Activated naive CD8-positive, alpha-beta T cell treated with anti-CD3 and anti-CD28 coated beads for 36 hours (primary cell): ENCODE results near the gene SAE1. TPM values are rescaled to one million over a fixed set of nuclear protein-coding genes. Genes with fewer than 3 reads are reported as not detected.
"Not testable (repeated sequence)": the region's sequence is repeated elsewhere in the genome, so short reads cannot be mapped to it uniquely, and the experiment has no call there.

ENCODE experiments used
- DNase-seq: peaks from one replicate; pipeline ENCODE4 v3.0.0; 2021
- H3K27ac Mint-ChIP-seq: one replicate; pipeline ENCODE4 v1.8.0; 2022; ENCODE audit warnings: mild to moderate bottlenecking, moderate library complexity, mixed read lengths
- H3K27me3 Mint-ChIP-seq: one replicate; pipeline ENCODE4 v1.8.0; 2022; ENCODE audit warnings: mild to moderate bottlenecking, mixed read lengths
- H3K36me3 Mint-ChIP-seq: one replicate; pipeline ENCODE4 v1.8.0; 2021; ENCODE audit warnings: mild to moderate bottlenecking, mixed read lengths
- H3K4me1 Mint-ChIP-seq: one replicate; pipeline ENCODE4 v1.8.0; 2021; ENCODE audit warnings: mixed read lengths
- H3K4me3 Mint-ChIP-seq: one replicate; pipeline ENCODE4 v1.8.0; 2022; ENCODE audit warnings: mild to moderate bottlenecking, moderate library complexity, mixed read lengths
- H3K9me3 Mint-ChIP-seq: one replicate; pipeline ENCODE4 v1.8.0; 2022; ENCODE audit warnings: mixed read lengths
- total RNA-seq, 2 experiments: library from RNA; stranded (reverse); gene quantifications; one replicate each; pipeline ENCODE4 v1.2.3, GENCODE V29; 2021

The SAE1 gene
- total RNA-seq, 2 experiments from 2014 or later: 141 to 149 TPM

- peaks cover 49% of the 10 kb centered on the region for H3K4me1 Mint-ChIP-seq
- DNase-seq: no peak
- peaks cover 8% of the 10 kb centered on the region for H3K27me3 Mint-ChIP-seq
- peaks cover 7% of the 10 kb centered on the region for H3K9me3 Mint-ChIP-seq
- H3K4me3 Mint-ChIP-seq: peak overlapping the region; percentile 25
- no peak overlapping the region for H3K27ac Mint-ChIP-seq
- peaks cover 62% of the 10 kb centered on the region for H3K36me3 Mint-ChIP-seq
Observed at GRCh38 chr19:47134545-47134944, 3.9 kb downstream of the SAE1 start.

DNA sequence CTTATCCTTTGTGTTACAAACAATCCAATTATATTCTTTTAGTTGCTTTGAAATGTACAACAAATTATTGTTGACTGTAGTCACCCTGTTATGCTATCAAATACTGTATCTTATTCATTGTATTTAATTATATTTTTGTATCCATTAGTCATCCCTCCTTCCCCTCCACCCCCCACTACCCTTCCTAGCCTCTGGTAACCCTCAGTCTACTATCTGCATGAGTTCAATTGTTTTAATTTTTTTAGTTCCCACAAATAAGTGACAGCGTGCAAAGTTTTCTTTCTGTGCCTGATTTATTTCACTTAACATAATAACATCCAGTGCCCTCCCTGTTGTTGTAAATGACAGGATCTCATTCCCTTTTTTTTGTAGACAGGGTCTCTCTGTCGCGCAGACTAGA is 4.5 kb downstream of the SAE1 start:
- Mint-ChIP-seq H3K9me3 (peaks cover 5% of the 10 kb centered on the region), H3K4me1 (peaks cover 47% of the 10 kb centered on the region), H3K36me3 (peaks cover 62% of the 10 kb centered on the region), H3K4me3 (no peak overlapping the region), H3K27ac (no peak overlapping the region), H3K27me3 (peaks cover 8% of the 10 kb centered on the region)
- DNase-seq: no peak

GRCh38 chr19:47141252-47141651 is 10.6 kb downstream of the SAE1 start:
- not testable (repeated sequence) for H3K4me3 Mint-ChIP-seq, DNase-seq, H3K27me3 Mint-ChIP-seq, H3K9me3 Mint-ChIP-seq
- Mint-ChIP-seq H3K27ac (peak overlapping the region; percentile 41), H3K36me3 (peaks cover 26% of the 10 kb centered on the region), H3K4me1 (peaks cover 36% of the 10 kb centered on the region)

DNA sequence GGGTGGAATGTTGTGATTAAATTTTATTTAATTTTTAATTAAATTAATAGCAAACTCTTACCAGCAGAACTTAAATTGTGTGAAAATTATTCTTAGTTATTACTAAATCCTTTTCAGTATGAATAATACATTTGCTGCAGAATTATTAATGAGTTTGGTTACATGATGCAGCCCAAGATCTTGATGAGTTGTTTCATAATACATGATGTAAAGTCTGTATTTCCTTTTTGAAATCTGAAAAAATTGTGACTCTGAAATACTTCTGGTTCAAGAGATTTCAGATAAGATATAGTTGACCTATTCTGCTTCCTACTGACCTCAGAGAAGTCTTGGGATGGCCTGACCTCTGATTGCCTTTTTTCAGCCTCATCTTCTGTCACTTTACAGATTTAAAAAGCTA is 11.1 kb downstream of the SAE1 start:
- H3K27me3 Mint-ChIP-seq: no peaks in the 10 kb centered on the region
- no peak overlapping the region for H3K4me3 Mint-ChIP-seq
- H3K36me3 Mint-ChIP-seq: peaks cover 30% of the 10 kb centered on the region
- no peaks in the 10 kb centered on the region for H3K9me3 Mint-ChIP-seq
- no peak for DNase-seq
- H3K27ac Mint-ChIP-seq: no peak overlapping the region
- peaks cover 40% of the 10 kb centered on the region for H3K4me1 Mint-ChIP-seq

DNA sequence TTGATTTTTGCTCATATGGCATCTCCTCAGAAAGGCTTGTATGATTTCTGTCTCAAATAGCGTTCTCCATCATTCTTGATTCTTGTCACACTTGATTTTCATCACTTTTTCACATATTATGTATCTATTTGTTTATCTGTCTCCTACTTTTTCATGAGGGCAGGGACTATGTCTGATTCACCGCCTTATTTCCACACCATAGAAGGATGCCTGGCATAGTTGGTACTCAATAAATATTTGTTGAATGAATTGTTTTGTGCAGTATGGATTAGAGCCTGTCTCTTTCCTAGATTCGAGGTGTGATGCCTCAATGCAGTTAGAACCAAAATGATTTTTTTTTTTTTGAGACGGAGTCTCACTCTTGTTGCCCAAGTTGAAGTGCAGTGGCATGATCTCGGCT is 12.1 kb downstream of the SAE1 start:
- no peak for DNase-seq
- Mint-ChIP-seq H3K4me1 (peaks cover 45% of the 10 kb centered on the region), H3K27ac (no peak overlapping the region), H3K27me3 (no peaks in the 10 kb centered on the region), H3K4me3 (no peak overlapping the region), H3K36me3 (peaks cover 37% of the 10 kb centered on the region), H3K9me3 (peaks cover 2% of the 10 kb centered on the region)

DNA sequence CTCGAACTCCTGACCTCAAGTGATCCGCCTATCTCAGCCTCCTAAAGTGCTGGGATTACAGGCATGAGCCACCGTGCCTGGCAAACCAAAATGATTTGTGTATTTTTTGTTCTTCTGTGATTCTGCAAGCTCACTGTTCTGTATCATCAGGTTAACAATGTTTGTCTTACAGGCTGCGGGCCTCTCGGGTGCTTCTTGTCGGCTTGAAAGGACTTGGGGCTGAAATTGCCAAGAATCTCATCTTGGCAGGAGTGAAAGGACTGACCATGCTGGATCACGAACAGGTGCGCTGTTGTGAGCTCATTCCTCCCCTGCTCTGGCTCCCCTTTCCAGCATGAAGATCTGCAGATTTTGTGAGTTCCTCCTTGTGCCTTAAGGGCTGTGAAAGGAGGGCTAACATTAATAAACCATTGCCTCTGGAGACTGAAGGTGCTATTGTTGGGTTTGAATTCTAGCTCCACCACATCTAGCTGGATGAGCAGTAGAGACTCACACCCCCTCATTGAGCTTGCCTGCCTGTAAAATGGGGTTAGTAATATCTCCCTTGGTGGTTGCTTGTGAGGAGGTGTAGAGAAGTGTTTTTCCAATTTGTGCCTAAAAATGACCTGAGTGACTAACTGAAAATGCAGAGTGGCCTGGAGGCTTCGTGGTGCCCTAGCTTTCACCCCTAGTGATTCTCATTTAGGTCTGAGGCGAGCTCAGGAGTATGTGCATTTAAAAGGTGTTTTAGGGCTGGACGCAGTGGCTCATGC is 12.9 kb downstream of the SAE1 start:
- Mint-ChIP-seq H3K36me3 (peaks cover 41% of the 10 kb centered on the region), H3K4me3 (no peak overlapping the region), H3K4me1 (peaks cover 50% of the 10 kb centered on the region), H3K9me3 (peaks cover 2% of the 10 kb centered on the region), H3K27me3 (no peaks in the 10 kb centered on the region), H3K27ac (peak overlapping the region; percentile 58)
- DNase-seq: no peak

DNA sequence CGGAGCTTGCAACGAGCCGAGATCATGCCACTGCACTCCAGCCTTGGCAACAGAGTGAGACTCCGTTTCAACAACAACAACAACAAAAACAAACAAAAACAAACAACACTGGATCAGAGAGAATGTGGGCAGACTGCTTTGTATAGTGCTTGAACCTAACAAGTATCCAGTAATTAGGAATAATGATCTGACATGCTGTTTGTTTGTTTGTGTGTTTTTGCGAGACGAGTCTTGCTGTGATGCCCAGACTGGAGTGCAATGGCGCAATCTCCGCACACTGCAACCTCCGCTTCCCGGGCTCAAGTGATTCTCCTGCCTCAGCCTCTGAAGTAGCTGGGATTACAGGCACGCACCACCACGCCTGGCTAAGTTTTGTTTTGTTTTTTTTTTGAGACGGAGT is 14.0 kb downstream of the SAE1 start:
- H3K27ac Mint-ChIP-seq: peak overlapping the region; percentile 11

DNA sequence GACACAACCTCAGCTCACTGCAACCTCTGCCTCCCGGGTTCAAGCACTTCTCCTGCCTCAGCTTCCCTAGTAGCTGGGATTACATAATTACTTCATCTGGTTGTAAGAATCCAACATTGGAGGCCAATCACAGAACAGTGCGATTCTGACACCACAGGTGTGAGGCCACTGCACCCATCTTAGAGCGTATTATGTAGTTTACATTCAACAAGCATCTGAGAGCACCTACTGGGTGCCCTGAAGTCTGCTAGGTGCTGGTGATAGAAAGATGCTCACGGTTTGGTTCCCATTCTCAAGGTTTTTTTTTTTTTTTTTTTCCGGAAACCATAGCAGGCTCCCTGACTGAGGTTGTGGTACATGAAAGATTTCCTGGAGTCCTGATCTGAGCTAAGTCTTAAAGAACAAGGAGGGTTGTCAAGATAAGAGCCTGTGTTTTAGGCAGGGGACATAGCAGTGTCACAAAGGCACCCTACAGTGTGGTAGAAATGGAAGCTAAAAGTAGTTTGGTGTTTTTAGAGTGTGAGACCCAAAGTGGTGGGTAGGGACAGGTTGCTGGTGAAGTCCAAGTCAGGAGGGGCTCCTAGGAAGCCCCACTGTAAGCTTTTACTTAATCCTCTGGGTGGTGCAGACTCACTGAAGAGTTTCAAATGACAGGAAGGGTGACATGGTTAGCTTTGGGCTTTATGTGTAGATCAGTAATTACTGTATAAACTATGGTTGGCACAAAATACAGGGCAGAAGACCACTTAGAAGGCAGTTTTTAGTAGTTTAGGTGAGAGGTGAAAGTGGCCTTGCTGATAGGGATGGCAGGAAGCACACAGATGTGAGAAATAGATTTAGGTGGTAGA is 15.2 kb downstream of the SAE1 start:
- peak overlapping the region; percentile 3 for H3K4me3 Mint-ChIP-seq
- H3K36me3 Mint-ChIP-seq: peaks cover 44% of the 10 kb centered on the region
- H3K9me3 Mint-ChIP-seq: peaks cover 2% of the 10 kb centered on the region
- H3K27ac Mint-ChIP-seq: peak overlapping the region; percentile 74
- H3K27me3 Mint-ChIP-seq: no peaks in the 10 kb centered on the region
- DNase-seq: no peak
- peaks cover 55% of the 10 kb centered on the region for H3K4me1 Mint-ChIP-seq

More for the DNA sequence above, 14.0 kb downstream of the SAE1 start:
- H3K27me3 Mint-ChIP-seq: no peaks in the 10 kb centered on the region
- H3K4me3 Mint-ChIP-seq: no peak overlapping the region
- no peak for DNase-seq
- peaks cover 52% of the 10 kb centered on the region for H3K4me1 Mint-ChIP-seq
- H3K36me3 Mint-ChIP-seq: peaks cover 34% of the 10 kb centered on the region
- H3K9me3 Mint-ChIP-seq: peaks cover 2% of the 10 kb centered on the region

GRCh38 chr19:47146920-47147319 is 16.3 kb downstream of the SAE1 start:
- no peak for DNase-seq
- H3K27ac Mint-ChIP-seq: peak overlapping the region; percentile 74
- H3K4me3 Mint-ChIP-seq: no peak overlapping the region
- peaks cover 43% of the 10 kb centered on the region for H3K36me3 Mint-ChIP-seq
- peaks cover 2% of the 10 kb centered on the region for H3K9me3 Mint-ChIP-seq
- no peaks in the 10 kb centered on the region for H3K27me3 Mint-ChIP-seq
- peaks cover 49% of the 10 kb centered on the region for H3K4me1 Mint-ChIP-seq

- Mint-ChIP-seq H3K4me3 (no peak overlapping the region), H3K9me3 (peaks cover 2% of the 10 kb centered on the region), H3K27ac (no peak overlapping the region), H3K4me1 (peaks cover 33% of the 10 kb centered on the region), H3K36me3 (peaks cover 58% of the 10 kb centered on the region), H3K27me3 (no peaks in the 10 kb centered on the region)
- DNase-seq: no peak
Observed at GRCh38 chr19:47151627-47152026, 21.0 kb downstream of the SAE1 start.

GRCh38 chr19:47152205-47152604 is 21.6 kb downstream of the SAE1 start:
- Mint-ChIP-seq H3K27ac (no peak overlapping the region), H3K4me1 (peaks cover 34% of the 10 kb centered on the region), H3K36me3 (peaks cover 58% of the 10 kb centered on the region), H3K9me3 (no peaks in the 10 kb centered on the region), H3K27me3 (no peaks in the 10 kb centered on the region), H3K4me3 (no peak overlapping the region)
- DNase-seq: no peak

DNA sequence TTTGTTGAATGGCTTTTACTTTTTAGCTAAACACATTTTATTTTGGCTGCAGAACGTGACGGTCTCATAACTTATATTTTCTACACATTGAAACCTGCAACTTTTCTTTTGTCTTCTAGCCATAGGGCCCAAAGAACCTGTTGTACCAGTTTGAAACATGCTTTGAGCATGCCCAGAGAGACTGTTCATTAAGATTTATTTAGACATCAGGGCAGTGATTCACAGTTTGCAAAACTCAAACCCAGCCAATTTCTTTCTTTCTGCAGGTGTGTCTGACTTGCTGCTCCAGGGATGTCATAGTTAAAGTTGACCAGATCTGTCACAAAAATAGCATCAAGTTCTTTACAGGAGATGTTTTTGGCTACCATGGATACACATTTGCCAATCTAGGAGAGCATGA is 22.0 kb downstream of the SAE1 start:
- Mint-ChIP-seq H3K27me3 (no peaks in the 10 kb centered on the region), H3K4me3 (no peak overlapping the region), H3K4me1 (peaks cover 37% of the 10 kb centered on the region), H3K27ac (no peak overlapping the region), H3K9me3 (no peaks in the 10 kb centered on the region), H3K36me3 (peaks cover 58% of the 10 kb centered on the region)
- DNase-seq: no peak

- no peak overlapping the region for H3K4me3 Mint-ChIP-seq
- H3K27me3 Mint-ChIP-seq: no peaks in the 10 kb centered on the region
- H3K4me1 Mint-ChIP-seq: peaks cover 39% of the 10 kb centered on the region
- H3K27ac Mint-ChIP-seq: no peak overlapping the region
- no peaks in the 10 kb centered on the region for H3K9me3 Mint-ChIP-seq
- peaks cover 56% of the 10 kb centered on the region for H3K36me3 Mint-ChIP-seq
- no peak for DNase-seq
Observed at GRCh38 chr19:47153266-47153665, 22.6 kb downstream of the SAE1 start.

GRCh38 chr19:47155148-47155547 is 24.5 kb downstream of the SAE1 start:
- Mint-ChIP-seq H3K36me3 (peaks cover 64% of the 10 kb centered on the region), H3K4me3 (no peak overlapping the region), H3K9me3 (no peaks in the 10 kb centered on the region)

DNA sequence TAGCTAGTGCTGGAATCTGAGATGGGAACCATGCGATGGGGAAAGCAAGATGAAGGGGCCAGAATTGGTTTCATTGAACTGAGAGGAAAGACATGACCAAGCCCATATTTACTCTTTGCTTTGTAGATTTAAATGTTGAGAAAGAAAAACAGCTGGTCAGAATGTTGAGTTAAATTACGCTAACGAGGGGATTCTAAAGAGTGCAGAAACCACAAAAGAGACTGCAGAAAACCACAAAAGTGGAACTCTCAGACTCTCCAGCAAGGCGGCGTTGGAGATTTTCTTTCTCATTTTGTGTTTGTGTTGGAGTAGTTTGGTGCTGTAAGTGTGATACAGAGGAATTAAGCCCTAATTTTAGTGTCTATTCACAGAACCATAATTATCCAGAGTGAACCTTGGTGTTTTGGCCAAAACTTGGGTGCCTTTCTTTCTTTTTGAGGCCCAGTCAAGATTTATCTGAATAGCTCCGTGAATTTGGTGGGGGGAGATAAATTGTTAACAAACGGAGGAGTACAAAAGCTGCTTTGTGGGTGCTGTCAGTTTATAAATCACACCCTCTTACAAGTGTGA is 26.3 kb downstream of the SAE1 start:
- H3K36me3 Mint-ChIP-seq: peaks cover 62% of the 10 kb centered on the region
- peak overlapping the region; percentile 61 for H3K4me3 Mint-ChIP-seq
- no peak for DNase-seq
- H3K27me3 Mint-ChIP-seq: no peaks in the 10 kb centered on the region
- no peaks in the 10 kb centered on the region for H3K9me3 Mint-ChIP-seq
- peaks cover 60% of the 10 kb centered on the region for H3K4me1 Mint-ChIP-seq
- peak overlapping the region; percentile 93 for H3K27ac Mint-ChIP-seq

More at GRCh38 chr19:47155148-47155547, 24.5 kb downstream of the SAE1 start:
- Mint-ChIP-seq H3K27ac (peak overlapping the region; percentile 32), H3K4me1 (peaks cover 52% of the 10 kb centered on the region), H3K27me3 (no peaks in the 10 kb centered on the region)
- DNase-seq: no peak
